Spleen (tissue), 11 donors: ENCODE results near the gene SCN10A. TPM values are rescaled to one million over a fixed set of nuclear protein-coding genes. Genes with fewer than 3 reads are reported as not detected.

ENCODE experiments used
- DNase-seq: peaks from one replicate; pipeline ENCODE4 v3.0.0-alpha.2; 2020
- H3K27ac ChIP-seq, 8 donors: fragments of 200-600 bp; sonication (generic) in 7 of 8; 1 replicate in 4 of 8; 2 replicates in 4 of 8; pipeline versions ENCODE4 v1.5.0 to v1.8.0; 2016 to 2021; ENCODE audit warnings: inconsistent platforms in 4 of 8, mild to moderate bottlenecking in 4 of 8, moderate library complexity in 1 of 8
- H3K27me3 ChIP-seq, 7 donors: fragments of 200-600 bp; sonication (generic) in 6 of 7; replicated peaks in 1 of 7; 1 replicate in 4 of 7; 2 replicates in 3 of 7; pipeline versions ENCODE4 v1.5.0 to v1.8.0; 2016 to 2021; ENCODE audit warnings: inconsistent platforms in 3 of 7, mild to moderate bottlenecking in 1 of 7
- H3K36me3 ChIP-seq, 6 donors: fragments of 200-600 bp; sonication (generic) in 5 of 6; 1 replicate in 4 of 6; 2 replicates in 2 of 6; pipeline versions ENCODE4 v1.5.0 to v1.8.0; 2016 to 2021; ENCODE audit warnings: inconsistent platforms in 2 of 6
- H3K4me1 ChIP-seq, 6 donors: fragments of 200-600 bp; sonication (generic) in 5 of 6; 1 replicate in 3 of 6; 2 replicates in 3 of 6; pipeline versions ENCODE4 v1.5.0 to v1.8.0; 2016 to 2021; ENCODE audit warnings: inconsistent platforms in 3 of 6
- H3K4me3 ChIP-seq, 8 donors: fragments of 200-600 bp; sonication (generic) in 7 of 8; 1 replicate in 4 of 8; 2 replicates in 4 of 8; pipeline versions ENCODE4 v1.5.0 to v1.8.0; 2016 to 2021; ENCODE audit warnings: inconsistent platforms in 4 of 8, mild to moderate bottlenecking in 4 of 8, moderate library complexity in 2 of 8
- H3K9me3 ChIP-seq, 8 donors: fragments of 200-600 bp; sonication (generic) in 7 of 8; 1 replicate in 4 of 8; 2 replicates in 4 of 8; pipeline versions ENCODE4 v1.5.0 to v1.8.0; 2016 to 2021; ENCODE audit warnings: inconsistent platforms in 4 of 8
- CTCF ChIP-seq, 11 experiments: fragments of 200-600 bp in 7 of 11; fragments of 450-650 bp in 4 of 11; sonication (generic) in 4 of 11; IDR thresholded peaks in 8 of 11; conservative IDR thresholded peaks in 3 of 11; 1 replicate in 7 of 11; 2 replicates in 4 of 11; pipeline versions ENCODE4 v1.4.0 to v1.8.0; 2016 to 2021; ENCODE audit warnings: antibody characterized with exemption in 11 of 11, inconsistent platforms in 4 of 11, mild to moderate bottlenecking in 1 of 11
- POLR2A ChIP-seq, 3 donors: fragments of 450-650 bp; IDR thresholded peaks; one replicate each; pipeline ENCODE4 v1.5.1; 2017; ENCODE audit warnings: antibody characterized with exemption in 3 of 3, mild to moderate bottlenecking in 1 of 3
- POLR2AphosphoS5 ChIP-seq, 3 donors: sonication (generic); formaldehyde crosslinking; IDR thresholded peaks; one replicate each; pipeline ENCODE4 v1.5.1; 2017; ENCODE audit warnings: antibody characterized with exemption in 3 of 3
- WGBS, 5 donors: extraction: QIAGEN DNeasy Blood & Tissue Kit in 3 of 5; methylation state at CpG; one replicate each; pipeline versions ENCODE4 v1.1.5 to v1.1.7; 2013 to 2018; 5-methylcytosine and 5-hydroxymethylcytosine counted together
- intact Hi-C: fragments of 100-400 bp; cut with DNase I; formaldehyde crosslinking; loops from one replicate; pipeline ENCODE4 v1.15.0; 2023; ENCODE audit warnings: low total_unique reads
- polyA plus RNA-seq, 3 donors: library from polyadenylated mRNA; stranded (reverse); fragments of 200-250 nt; gene quantifications; one replicate each; pipeline ENCODE4 v1.2.1, GENCODE V29; 2013
- total RNA-seq, 7 donors: library from RNA; depleted of rRNA in 3 of 7; stranded (reverse); fragments of >200 nt in 3 of 7; fragmentation: NEBNext Ultra II Directional in 4 of 7; extraction: Animal tissue kit (Norgen Biotek cat#: 25700) in 4 of 7; gene quantifications; one replicate each; pipeline versions ENCODE4 v1.1.0 to v1.2.1, GENCODE V29; 2016 to 2021
- donor health status: healthy with polysubstance abuse.
- donor health status: DM: no; HTN: no; CAD: no; lungs with moderate emphysema.
- donor health status: DM: no; HTN: no; CAD: no.
- donor health status: Bipolar disorder and iron deficiency.
- donor health status: healthy.
- donor health status: DM: no; HTN: no; CAD: no.
- donor health status: DM: yes; HTN: yes; CAD: no.

The SCN10A gene
- total and polyA plus RNA-seq, 10 donors = under 0.01 to 0.26 (median 0.02) TPM; not detected in 7

- Histone ChIP-seq H3K9me3 (no peaks in the 10 kb centered on the region), H3K27ac (no peak overlapping the region), H3K4me3 (no peak overlapping the region), H3K36me3 (no peaks in the 10 kb centered on the region), H3K4me1 (no peaks in the 10 kb centered on the region), H3K27me3 (peaks cover 0 to 5% (median 0%) of the 10 kb centered on the region in 7 donors)
- intact Hi-C loops = no loop called here
- no peak for TF ChIP-seq CTCF (IDR thresholded peaks at IDR 0.05 in 8 of 11, conservative IDR thresholded peaks at IDR 0.05 in 3 of 11)
- no peak for TF ChIP-seq POLR2AphosphoS5 (IDR thresholded peaks at IDR 0.05)
- no peak for DNase-seq
Measured at GRCh38 chr3:38827791-38828190, 11.8 kb upstream of the SCN10A start.

GRCh38 chr3:38826001-38826400 is 10.0 kb upstream of the SCN10A start:
- Histone ChIP-seq H3K4me3 (no peak overlapping the region), H3K4me1 (no peaks in the 10 kb centered on the region), H3K27me3 (peaks cover 0 to 5% (median 0%) of the 10 kb centered on the region in 7 donors), H3K9me3 (no peaks in the 10 kb centered on the region), H3K27ac (no peak overlapping the region), H3K36me3 (no peaks in the 10 kb centered on the region)
- intact Hi-C loops = no loop called here
- no peak for TF ChIP-seq POLR2A (IDR thresholded peaks at IDR 0.05)
- TF ChIP-seq POLR2AphosphoS5 (IDR thresholded peaks at IDR 0.05) = no peak
- TF ChIP-seq CTCF (IDR thresholded peaks at IDR 0.05 in 8 of 11, conservative IDR thresholded peaks at IDR 0.05 in 3 of 11) = no peak
- 65 to 88% (median 83%) methylated on average over 2 of the region's 2 CpGs for WGBS, 5 donors
- no peak for DNase-seq

- Histone ChIP-seq H3K27me3 (peaks cover 0 to 5% (median 0%) of the 10 kb centered on the region in 7 donors), H3K36me3 (no peaks in the 10 kb centered on the region), H3K4me1 (no peaks in the 10 kb centered on the region), H3K4me3 (no peak overlapping the region), H3K27ac (no peak overlapping the region), H3K9me3 (no peaks in the 10 kb centered on the region)
- no peak for TF ChIP-seq POLR2A (IDR thresholded peaks at IDR 0.05)
- no peak for TF ChIP-seq CTCF (IDR thresholded peaks at IDR 0.05 in 8 of 11, conservative IDR thresholded peaks at IDR 0.05 in 3 of 11)
- no peak for TF ChIP-seq POLR2AphosphoS5 (IDR thresholded peaks at IDR 0.05)
- no peak for DNase-seq
- intact Hi-C loops = no loop called here
- WGBS, 5 donors = 64 to 82% (median 69%) methylated on average over 4 of the region's 4 CpGs
Measured at GRCh38 chr3:38824349-38824748, 8.3 kb upstream of the SCN10A start.

- peak; percentile 70 for DNase-seq
- Histone ChIP-seq H3K27me3 (peaks cover 0 to 5% (median 0%) of the 10 kb centered on the region in 7 donors), H3K4me1 (no peaks in the 10 kb centered on the region), H3K4me3 (no peak overlapping the region), H3K9me3 (no peaks in the 10 kb centered on the region), H3K36me3 (no peaks in the 10 kb centered on the region), H3K27ac (no peak overlapping the region)
- intact Hi-C loops = no loop called here
- TF ChIP-seq POLR2A (IDR thresholded peaks at IDR 0.05) = no peak
- TF ChIP-seq POLR2AphosphoS5 (IDR thresholded peaks at IDR 0.05) = no peak
- no peak for TF ChIP-seq CTCF (IDR thresholded peaks at IDR 0.05 in 8 of 11, conservative IDR thresholded peaks at IDR 0.05 in 3 of 11)
- WGBS, 5 donors = 69 to 86% (median 82%) methylated on average over 8 of the region's 8 CpGs
Measured at GRCh38 chr3:38823722-38824121, 7.7 kb upstream of the SCN10A start.
